Mesodermal cell (in vitro differentiated cells): ENCODE data around the gene ZNF438.
"Not testable (repeated sequence)": the region's sequence is repeated elsewhere in the genome, so short reads cannot be mapped to it uniquely, and the experiment has no call there.

Experiments
- H3K27ac ChIP-seq: 2 replicates; pipeline ENCODE4 v1.7.0; 2013; ENCODE audit warnings: mild to moderate bottlenecking, low read depth, low read length, moderate library complexity; ENCODE audit not compliant: severe bottlenecking
- H3K36me3 ChIP-seq: 2 replicates; pipeline ENCODE4 v1.7.1; 2013; ENCODE audit warnings: mild to moderate bottlenecking, low read length, moderate library complexity; ENCODE audit not compliant: control insufficient read depth, insufficient read depth
- H3K4me1 ChIP-seq: one replicate; pipeline ENCODE4 v1.7.1; 2013; ENCODE audit warnings: mild to moderate bottlenecking, low read length; ENCODE audit not compliant: insufficient read depth, control insufficient read depth, poor library complexity, severe bottlenecking
- H3K4me3 ChIP-seq: 2 replicates; pipeline ENCODE4 v1.7.0; 2013; ENCODE audit warnings: low read length, control low read depth, mild to moderate bottlenecking; ENCODE audit not compliant: insufficient read depth, poor library complexity, severe bottlenecking; ENCODE audit errors: extremely low read depth
- H3K9me3 ChIP-seq: 2 replicates; pipeline ENCODE4 v1.7.1; 2013; ENCODE audit warnings: mild to moderate bottlenecking, low read length, moderate library complexity; ENCODE audit not compliant: control insufficient read depth
- WGBS, 2 experiments: methylation state at CpG; one replicate each; pipeline ENCODE4 v1.1.5; 2013; ENCODE audit warnings: missing lambda C conversion rate in 2 of 2; ENCODE audit not compliant: insufficient coverage in 2 of 2; 5-methylcytosine and 5-hydroxymethylcytosine counted together

Gene ZNF438

DNA sequence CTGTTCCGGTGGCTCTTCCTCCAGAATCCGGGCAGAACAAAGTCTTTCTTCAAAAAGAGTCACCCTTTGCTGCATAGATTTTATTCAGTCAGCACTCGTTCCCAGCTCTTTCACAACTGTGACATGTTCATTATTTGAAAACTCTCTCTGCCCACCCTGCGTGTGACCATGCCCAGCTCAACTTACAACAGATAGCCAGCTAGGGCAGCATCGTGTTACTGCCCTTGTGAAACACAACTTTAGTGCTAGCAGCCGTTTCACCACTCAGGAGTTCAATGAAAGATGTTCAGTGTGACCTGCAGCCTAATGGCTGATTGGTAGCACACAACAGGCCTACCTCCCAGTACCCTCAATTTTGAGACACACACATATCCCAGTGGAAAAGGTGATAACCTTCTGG lies 57.9 kb downstream of the ZNF438 start:
- no peaks in the 10 kb centered on the region for H3K9me3 ChIP-seq
- H3K4me1 ChIP-seq: no peaks in the 10 kb centered on the region
- WGBS, 2 experiments: 65 to 68% methylated on average over 6 of the region's 6 CpGs
- H3K27ac ChIP-seq: no peak overlapping the region
- no peak overlapping the region for H3K4me3 ChIP-seq
- no peaks in the 10 kb centered on the region for H3K36me3 ChIP-seq

DNA sequence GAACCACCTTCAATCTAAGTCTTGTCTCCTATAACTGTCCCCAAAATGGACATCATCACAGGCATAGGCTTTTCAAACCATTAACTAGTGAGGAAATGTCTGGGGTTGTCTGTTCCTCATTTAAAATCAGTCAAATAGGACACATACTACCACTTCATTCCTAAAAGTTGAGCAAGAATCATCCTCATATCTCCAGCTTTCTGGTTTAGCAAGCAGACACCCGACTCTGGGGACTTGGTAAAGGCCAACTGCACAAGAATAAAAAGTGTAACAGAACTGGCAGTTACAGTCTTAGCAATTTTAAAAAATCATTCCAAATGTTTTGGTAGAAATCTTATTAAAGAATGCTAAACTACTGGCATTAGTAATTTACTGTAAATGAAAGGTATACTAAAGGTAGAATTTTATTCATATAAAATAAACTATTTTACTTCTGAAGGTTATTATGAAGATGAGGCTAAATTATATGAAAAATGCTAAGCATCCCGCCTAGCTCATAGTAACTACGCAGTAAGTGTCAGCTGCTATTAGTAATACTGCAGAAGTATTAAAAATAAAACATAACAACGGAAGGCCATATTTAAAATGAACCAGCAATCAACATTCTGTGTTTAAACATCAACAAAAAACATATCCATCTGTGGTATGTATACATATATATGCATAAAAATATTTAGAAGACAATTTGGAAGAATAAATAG lies 60.8 kb downstream of the ZNF438 start:
- H3K4me1 ChIP-seq: peaks cover 6% of the 10 kb centered on the region
- H3K36me3 ChIP-seq: no peaks in the 10 kb centered on the region
- 80% methylated on average over 1 of the region's 4 CpGs; no CpG with 5 or more reads in 1 of the 2 experiments for WGBS, 2 experiments
- no peak overlapping the region for H3K27ac ChIP-seq
- H3K9me3 ChIP-seq: no peaks in the 10 kb centered on the region
- no peak overlapping the region for H3K4me3 ChIP-seq

DNA sequence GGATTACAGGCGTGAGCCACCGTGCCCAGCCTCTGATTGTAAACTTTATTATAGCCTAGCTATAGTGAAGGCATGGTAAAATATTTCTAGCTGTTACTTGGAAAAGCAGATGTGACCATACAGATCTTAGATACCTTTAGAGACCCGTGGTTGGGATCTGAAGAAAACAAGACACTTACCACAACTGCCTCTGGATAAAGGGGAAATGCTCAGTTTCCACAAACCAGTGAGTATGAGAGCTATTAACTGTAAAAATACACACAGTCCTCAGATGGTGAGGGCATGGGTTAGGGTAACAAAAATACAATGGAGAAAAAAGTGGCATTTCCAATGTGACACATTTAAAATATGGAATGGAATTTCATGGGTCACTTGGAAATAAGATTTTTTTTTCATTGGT lies 63.0 kb downstream of the ZNF438 start:
- Histone ChIP-seq H3K27ac (no peak overlapping the region), H3K4me3 (no peak overlapping the region), H3K4me1 (peaks cover 6% of the 10 kb centered on the region), H3K36me3 (no peaks in the 10 kb centered on the region), H3K9me3 (no peaks in the 10 kb centered on the region)
- 85 to 88% methylated on average over 1 to 2 of the region's 3 CpGs for WGBS, 2 experiments

- H3K4me3 ChIP-seq: no peak overlapping the region
- H3K4me1 ChIP-seq: peaks cover 6% of the 10 kb centered on the region
- 69 to 77% methylated on average over 3 of the region's 6 CpGs for WGBS, 2 experiments
- H3K27ac ChIP-seq: peak overlapping the region; percentile 10
- no peaks in the 10 kb centered on the region for H3K9me3 ChIP-seq
- H3K36me3 ChIP-seq: no peaks in the 10 kb centered on the region
Measured at GRCh38 chr10:30967650-30968410, 63.8 kb downstream of the ZNF438 start.

DNA sequence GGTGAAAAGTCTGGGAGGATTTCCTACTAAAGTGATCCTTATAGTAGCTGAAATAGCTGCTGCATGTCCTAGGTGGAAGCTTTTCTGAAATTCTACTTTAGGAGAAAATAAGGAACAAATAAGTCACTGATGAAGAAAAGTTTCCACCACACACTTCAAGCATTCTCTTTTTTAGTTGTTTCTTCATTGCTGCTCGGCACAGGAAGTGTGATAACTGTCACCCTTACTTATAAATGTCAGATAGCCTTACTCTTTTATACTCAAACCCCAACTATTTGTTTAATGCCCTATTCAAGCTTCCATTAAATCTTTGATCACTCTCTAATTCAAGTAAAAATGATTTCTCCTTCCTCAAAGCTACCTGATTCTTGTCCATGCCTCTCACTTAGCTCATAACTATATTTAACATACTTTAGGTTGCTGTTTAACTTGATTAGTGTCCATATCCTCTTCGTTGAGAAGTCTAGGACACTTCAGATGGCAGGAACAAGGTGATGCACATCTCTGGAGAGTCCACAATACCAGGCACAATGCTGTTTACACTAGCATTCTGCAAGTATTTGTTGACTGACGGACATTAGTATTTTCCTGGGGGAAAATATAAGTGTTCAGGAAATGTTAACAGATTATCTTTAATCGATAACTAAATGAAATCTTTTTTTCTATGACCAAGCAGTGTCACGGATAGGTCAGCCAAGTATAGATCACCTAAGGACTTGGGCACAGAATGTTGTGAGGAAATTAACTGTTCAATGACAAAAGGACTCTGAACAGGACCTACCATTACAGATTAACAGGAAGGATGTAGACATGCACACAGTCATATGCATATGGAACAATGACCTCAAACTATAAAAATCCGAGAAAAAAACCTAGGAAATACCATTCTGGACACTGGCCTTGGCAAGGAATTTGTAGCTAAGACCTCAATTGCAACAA lies 67.4 kb downstream of the ZNF438 start:
- WGBS, 2 experiments: 84 to 90% methylated on average over 2 to 3 of the region's 6 CpGs

GRCh38 chr10:30962522-30962921 lies 69.1 kb downstream of the ZNF438 start:
- Histone ChIP-seq H3K9me3 (peaks cover 3% of the 10 kb centered on the region), H3K4me3 (no peak overlapping the region), H3K36me3 (no peaks in the 10 kb centered on the region), H3K27ac (no peak overlapping the region), H3K4me1 (peaks cover 5% of the 10 kb centered on the region)
- WGBS, 2 experiments: 100% methylated on average over 2 of the region's 4 CpGs; no CpG with 5 or more reads in 1 of the 2 experiments

More for the DNA sequence above, 67.4 kb downstream of the ZNF438 start:
- Histone ChIP-seq H3K4me1 (peaks cover 6% of the 10 kb centered on the region), H3K9me3 (no peaks in the 10 kb centered on the region), H3K4me3 (no peak overlapping the region), H3K36me3 (no peaks in the 10 kb centered on the region), H3K27ac (no peak overlapping the region)

GRCh38 chr10:30959836-30960210 lies 71.8 kb downstream of the ZNF438 start:
- peaks cover 3% of the 10 kb centered on the region for H3K9me3 ChIP-seq
- no peak overlapping the region for H3K4me3 ChIP-seq
- no peaks in the 10 kb centered on the region for H3K36me3 ChIP-seq
- H3K4me1 ChIP-seq: peaks cover 6% of the 10 kb centered on the region
- no peak overlapping the region for H3K27ac ChIP-seq

DNA sequence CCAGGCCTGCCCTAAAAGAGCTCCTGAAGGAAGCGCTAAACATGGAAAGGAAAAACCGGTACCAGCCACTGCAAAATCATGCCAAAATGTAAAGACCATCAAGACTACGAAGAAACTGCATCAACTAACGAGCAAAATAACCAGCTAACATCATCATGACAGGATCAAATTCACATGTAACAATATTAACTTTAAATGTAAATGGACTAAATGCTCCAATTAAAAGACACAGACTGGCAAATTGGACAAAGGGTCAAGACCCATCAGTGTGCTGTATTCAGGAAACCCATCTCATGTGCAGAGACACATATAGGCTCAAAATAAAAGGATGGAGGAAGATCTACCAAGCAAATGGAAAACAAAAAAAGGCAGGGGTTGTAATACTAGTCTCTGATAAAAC lies 82.4 kb downstream of the ZNF438 start:
- not testable (repeated sequence) for H3K36me3 ChIP-seq, H3K27ac ChIP-seq

GRCh38 chr10:30944005-30944404 lies 87.7 kb downstream of the ZNF438 start:
- no peak overlapping the region for H3K4me3 ChIP-seq
- no peaks in the 10 kb centered on the region for H3K36me3 ChIP-seq
- WGBS, 2 experiments: 86 to 93% methylated on average over 2 of the region's 4 CpGs

More for the DNA sequence above, 82.4 kb downstream of the ZNF438 start:
- H3K9me3 ChIP-seq, H3K4me3 ChIP-seq, H3K4me1 ChIP-seq: not testable (repeated sequence)
- WGBS, 2 experiments: no CpG with 5 or more reads among the region's 4 CpGs

DNA sequence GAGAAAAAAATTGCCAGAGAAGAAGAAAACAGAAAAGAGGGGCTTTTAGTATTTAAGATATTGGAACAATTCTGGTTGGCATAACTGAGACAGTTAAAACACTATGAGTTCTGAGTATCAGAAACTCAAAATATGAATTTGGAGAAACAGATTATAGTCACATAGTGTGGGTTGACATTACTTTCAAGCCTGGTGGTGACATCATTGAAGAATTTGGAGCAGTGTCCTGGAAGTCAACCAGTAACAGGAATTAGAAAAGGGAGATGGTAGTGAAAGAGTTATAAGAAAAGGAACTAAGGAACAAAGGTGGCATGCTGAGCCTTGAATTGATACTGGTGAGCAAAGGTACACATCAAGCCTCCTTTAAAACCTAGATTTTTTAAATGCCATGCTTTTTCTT lies 88.2 kb downstream of the ZNF438 start:
- H3K4me3 ChIP-seq: no peak overlapping the region
- H3K9me3 ChIP-seq: no peaks in the 10 kb centered on the region
- no peak overlapping the region for H3K27ac ChIP-seq
- no peaks in the 10 kb centered on the region for H3K4me1 ChIP-seq
- no peaks in the 10 kb centered on the region for H3K36me3 ChIP-seq

More at GRCh38 chr10:30944005-30944404, 87.7 kb downstream of the ZNF438 start:
- Histone ChIP-seq H3K9me3 (no peaks in the 10 kb centered on the region), H3K4me1 (no peaks in the 10 kb centered on the region), H3K27ac (no peak overlapping the region)
